ENCODE measurements around the gene LSG1.

GRCh38 chr3:194675680-194676079 lies 3.7 kb upstream of the LSG1 start:
- TF ChIP-seq CTCF (IDR thresholded peaks at IDR 0.05) (no peak), POLR2A (IDR thresholded peaks at IDR 0.05) (no peak)
